Stimulated activated CD4-positive, alpha-beta T cell treated with anti-CD3 and anti-CD28 coated beads, TNF-alpha, amount 100 ng/mL, for 48 hours (primary cell): ENCODE data around the gene BCAM.
"Not testable (repeated sequence)": the region's sequence is repeated elsewhere in the genome, so short reads cannot be mapped to it uniquely, and the experiment has no call there.

Source experiments
- DNase-seq, 3 donors: peaks; one replicate each; pipeline ENCODE4 v3.0.0-alpha.2; 2020; ENCODE audit warnings: low read depth in 3 of 3

The BCAM gene, protein sequence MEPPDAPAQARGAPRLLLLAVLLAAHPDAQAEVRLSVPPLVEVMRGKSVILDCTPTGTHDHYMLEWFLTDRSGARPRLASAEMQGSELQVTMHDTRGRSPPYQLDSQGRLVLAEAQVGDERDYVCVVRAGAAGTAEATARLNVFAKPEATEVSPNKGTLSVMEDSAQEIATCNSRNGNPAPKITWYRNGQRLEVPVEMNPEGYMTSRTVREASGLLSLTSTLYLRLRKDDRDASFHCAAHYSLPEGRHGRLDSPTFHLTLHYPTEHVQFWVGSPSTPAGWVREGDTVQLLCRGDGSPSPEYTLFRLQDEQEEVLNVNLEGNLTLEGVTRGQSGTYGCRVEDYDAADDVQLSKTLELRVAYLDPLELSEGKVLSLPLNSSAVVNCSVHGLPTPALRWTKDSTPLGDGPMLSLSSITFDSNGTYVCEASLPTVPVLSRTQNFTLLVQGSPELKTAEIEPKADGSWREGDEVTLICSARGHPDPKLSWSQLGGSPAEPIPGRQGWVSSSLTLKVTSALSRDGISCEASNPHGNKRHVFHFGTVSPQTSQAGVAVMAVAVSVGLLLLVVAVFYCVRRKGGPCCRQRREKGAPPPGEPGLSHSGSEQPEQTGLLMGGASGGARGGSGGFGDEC

DNA sequence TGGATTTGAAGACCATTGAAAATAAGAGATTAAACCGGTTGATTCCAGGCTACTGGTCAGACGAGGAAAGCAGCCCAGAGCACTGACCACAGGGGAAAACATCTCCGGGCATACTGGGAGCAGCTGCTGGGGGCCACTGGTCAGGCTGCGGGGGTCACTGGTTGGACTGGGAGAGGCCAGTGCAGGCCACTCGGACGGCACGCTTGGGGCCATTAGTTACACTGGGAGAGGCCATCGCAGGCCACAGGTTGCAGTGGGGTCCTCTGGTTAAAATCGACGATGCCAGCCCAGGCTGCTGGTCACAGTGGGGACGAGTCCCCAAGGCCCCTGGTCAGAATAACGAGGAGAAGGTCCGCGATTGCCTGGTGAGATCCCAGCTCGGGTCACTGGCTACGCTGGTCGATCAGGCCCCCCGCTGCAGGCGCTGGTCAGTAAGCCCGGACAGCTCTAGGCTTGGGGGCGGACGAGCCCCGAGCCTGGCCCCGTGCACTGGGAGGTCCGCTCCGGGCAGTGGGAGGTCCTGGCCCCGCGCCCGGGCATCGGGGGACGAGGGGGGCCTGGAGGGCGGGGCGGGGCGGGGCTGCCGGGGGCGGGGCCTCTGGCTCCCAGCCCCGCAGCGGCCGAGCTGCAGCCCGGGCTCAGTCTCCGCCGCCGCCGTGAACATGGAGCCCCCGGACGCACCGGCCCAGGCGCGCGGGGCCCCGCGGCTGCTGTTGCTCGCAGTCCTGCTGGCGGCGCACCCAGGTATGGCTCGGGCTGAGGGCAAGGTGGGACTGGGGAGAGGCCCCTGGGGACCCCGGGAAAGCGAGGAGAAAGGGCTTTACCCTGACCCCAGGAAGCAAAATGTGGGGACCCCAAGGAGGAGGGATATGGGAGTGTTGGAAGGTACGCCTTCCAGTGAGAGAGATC lies at the start of gene BCAM:
Gene BCAM (plus strand): TSS at position 641 of the 909 bp plus-strand sequence. CDS start 22 bp downstream, at position 663.
- no peak for DNase-seq

- DNase-seq: no peak
These were observed 46.9 kb upstream of the BCAM start for GRCh38 chr19:44762038-44762437.

DNA sequence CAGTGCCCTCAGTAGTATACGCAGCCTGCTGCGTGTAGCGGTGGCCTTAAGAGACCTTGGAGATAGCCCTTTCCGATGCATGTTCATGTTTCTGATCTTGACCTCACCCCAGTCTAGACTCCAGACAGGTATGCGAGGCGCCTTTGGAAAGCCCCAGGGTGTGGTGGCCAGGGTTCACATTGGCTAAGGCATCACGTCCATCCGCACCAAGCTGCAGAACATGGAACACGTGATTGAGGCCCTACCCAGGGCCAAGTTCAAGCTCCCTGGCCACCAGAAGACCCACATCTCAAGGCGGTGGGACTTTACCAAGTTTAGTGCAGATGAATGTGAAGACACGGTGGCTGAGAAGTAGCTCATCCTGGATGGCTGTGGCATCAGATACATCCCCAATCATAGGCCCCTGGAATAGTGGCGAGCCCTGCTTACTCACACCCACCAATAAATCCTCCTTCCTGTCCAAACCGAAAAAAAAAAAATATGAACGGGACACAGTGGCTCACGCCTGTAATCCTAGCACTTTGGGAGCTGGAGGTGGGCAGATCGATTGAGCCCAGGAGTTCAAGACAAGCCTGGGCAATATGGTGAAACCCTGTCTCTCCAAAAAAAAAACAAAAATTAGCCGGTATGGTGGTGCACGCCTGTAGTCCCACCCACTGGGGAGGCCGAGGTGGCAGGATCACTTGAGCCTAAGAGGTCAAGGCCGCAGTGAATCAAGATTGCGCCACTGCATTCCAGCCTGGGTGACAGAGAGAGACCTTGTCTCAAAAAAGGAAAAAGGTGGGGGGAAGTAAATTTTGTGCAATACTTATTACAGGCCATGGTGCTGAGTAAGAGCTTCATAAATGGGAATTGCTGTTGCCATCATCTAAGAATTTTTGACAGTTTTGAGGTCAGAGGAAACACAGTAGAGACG lies 43.6 kb upstream of the BCAM start:
- DNase-seq: no peak

- DNase-seq: no peak
These were observed 43.0 kb upstream of the BCAM start for GRCh38 chr19:44765949-44766335.

GRCh38 chr19:44767295-44768180 lies 41.4 kb upstream of the BCAM start:
- no peak for DNase-seq

GRCh38 chr19:44770550-44771257 lies 38.2 kb upstream of the BCAM start:
- DNase-seq: peak; percentile 96 to 97 (median 96)

DNA sequence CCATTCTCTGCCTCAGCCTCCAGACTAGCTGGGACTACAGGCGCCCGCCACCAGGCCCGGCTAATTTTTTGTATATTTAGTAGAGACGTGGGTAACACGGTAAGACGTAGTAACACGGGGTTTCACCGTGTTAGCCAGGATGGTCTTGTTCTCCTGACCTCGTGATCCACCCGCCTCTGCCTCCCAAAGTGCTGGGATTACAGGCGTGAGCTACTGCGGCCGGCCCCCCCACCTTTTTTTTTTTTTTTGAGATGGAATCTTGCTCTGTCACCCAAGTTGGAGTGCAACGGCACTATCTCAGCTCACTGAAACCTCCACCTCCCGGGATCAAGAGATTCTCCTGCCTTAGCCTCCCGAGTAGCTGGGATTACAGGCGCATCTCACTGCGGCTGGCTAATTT lies 36.8 kb upstream of the BCAM start:
- DNase-seq: not testable (repeated sequence)

DNA sequence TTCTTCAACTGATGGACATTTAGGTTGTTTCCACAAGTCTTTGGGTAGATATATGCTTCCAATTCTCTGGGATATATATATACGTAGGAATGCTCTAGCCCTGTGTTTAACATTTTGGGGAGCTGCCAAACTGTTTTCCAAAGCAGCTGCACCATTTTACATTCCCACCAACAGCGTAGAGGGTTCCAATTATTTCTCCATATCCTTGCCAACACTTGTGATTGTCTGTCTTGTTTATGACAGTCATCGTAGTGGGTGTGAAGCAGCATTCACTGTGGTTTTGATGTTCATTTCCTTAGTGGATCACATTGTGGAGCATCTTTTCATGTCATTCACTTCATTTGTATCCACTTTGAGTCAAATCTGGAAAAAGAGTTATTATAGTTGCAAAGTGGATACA lies 35.9 kb upstream of the BCAM start:
- no peak for DNase-seq

- DNase-seq: no peak
These were observed 33.1 kb upstream of the BCAM start for GRCh38 chr19:44775676-44776240.

GRCh38 chr19:44776402-44777096 lies 32.4 kb upstream of the BCAM start:
- no peak for DNase-seq

DNA sequence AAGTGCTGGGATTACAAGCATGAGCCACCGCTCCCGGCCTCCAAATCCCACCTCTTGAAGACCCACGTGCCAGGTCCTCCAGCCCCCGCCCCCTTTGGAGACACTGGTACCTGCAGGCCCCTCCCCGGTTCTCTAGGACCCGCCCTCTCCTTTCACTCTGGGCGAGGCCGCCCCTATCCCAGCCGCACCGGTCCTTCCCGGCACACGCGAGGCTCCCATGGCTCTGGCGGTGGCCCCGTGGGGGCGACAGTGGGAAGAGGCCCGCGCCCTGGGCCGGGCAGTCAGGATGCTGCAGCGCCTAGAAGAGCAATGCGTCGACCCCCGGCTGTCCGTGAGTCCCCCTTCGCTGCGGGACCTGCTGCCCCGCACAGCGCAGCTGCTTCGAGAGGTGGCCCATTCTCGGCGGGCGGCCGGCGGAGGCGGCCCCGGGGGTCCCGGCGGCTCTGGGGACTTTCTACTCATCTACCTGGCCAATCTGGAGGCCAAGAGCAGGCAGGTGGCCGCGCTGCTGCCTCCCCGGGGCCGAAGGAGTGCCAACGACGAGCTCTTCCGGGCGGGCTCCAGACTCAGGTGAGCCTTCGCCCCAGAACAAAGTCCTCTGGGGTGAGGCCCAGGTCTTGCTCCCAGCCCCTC lies 31.1 kb upstream of the BCAM start, which contains the start of gene CBLC:
Gene CBLC (plus strand): TSS at position 176 of the 633 bp plus-strand sequence. CDS start 42 bp downstream, at position 218.
- no peak for DNase-seq

GRCh38 chr19:44779150-44779549 lies 29.8 kb upstream of the BCAM start:
- DNase-seq: no peak

- DNase-seq: not testable (repeated sequence)
These were observed 27.2 kb upstream of the BCAM start for GRCh38 chr19:44781694-44782093.

DNA sequence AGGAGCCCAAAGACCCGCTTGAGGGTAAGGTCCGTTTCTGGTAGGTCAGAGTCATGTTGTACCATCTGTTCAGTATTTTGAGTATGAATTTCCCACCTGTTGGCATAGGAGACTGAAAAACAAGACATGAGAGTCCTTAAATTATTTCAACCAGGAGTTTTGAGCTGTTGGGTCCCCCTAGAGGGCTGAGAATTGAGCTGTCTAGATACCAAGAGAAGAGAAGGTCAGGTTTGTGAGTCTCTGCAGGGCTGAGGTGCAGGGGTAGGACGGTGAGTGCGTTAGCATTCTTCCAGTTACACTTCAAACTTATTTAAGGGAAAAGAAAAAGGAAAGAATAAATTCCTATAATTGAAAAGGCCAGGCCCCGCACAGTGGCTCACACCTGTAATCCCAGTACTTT lies 26.2 kb upstream of the BCAM start:
- DNase-seq: no peak

GRCh38 chr19:44783545-44783944 lies 25.4 kb upstream of the BCAM start:
- no peak for DNase-seq

GRCh38 chr19:44785271-44785670 lies 23.6 kb upstream of the BCAM start:
- no peak for DNase-seq

- DNase-seq: no peak
These were observed 22.9 kb upstream of the BCAM start for GRCh38 chr19:44785993-44786392.

- no peak for DNase-seq
These were observed 19.9 kb upstream of the BCAM start for GRCh38 chr19:44788971-44789370.
